Endothelial cell of umbilical vein (primary cell): ENCODE results near the gene RIOK1.

Experiments
- CTCF ChIP-seq, 2 donors: IDR thresholded peaks; 1 replicate in 1 of 2; 2 replicates in 1 of 2; pipeline ENCODE4 v1.5.1; 2011; ENCODE audit warnings: low read length in 2 of 2, mild to moderate bottlenecking in 2 of 2, moderate library complexity in 2 of 2, control low read depth in 1 of 2, inconsistent platforms in 1 of 2, low read depth in 1 of 2; ENCODE audit not compliant: insufficient read depth in 1 of 2; ENCODE audit errors: extremely low read depth in 1 of 2
- EZH2 ChIP-seq: IDR thresholded peaks from 2 replicates; pipeline ENCODE4 v1.6.1; 2012; ENCODE audit warnings: borderline replicate concordance, low read depth, mild to moderate bottlenecking, moderate library complexity, low read length, inconsistent platforms; ENCODE audit not compliant: severe bottlenecking
- GATA2 ChIP-seq: IDR thresholded peaks from 2 replicates; pipeline ENCODE4 v1.7.0; 2011; ENCODE audit warnings: low read depth, mild to moderate bottlenecking, moderate library complexity, mixed read lengths, low read length; ENCODE audit not compliant: insufficient read length, insufficient read depth
- JUN ChIP-seq: IDR thresholded peaks from 2 replicates; pipeline ENCODE4 v1.6.1; 2011; ENCODE audit warnings: borderline replicate concordance, low read depth; ENCODE audit not compliant: insufficient read length, insufficient read depth
- POLR2A ChIP-seq: IDR thresholded peaks from 2 replicates; pipeline ENCODE4 v1.6.1; 2012; ENCODE audit warnings: low read depth, mild to moderate bottlenecking, control low read depth, low read length
- POLR2AphosphoS5 ChIP-seq: IDR thresholded peaks from 2 replicates; pipeline ENCODE4 v1.6.1; 2012; ENCODE audit warnings: low read depth, mild to moderate bottlenecking, control low read depth, low read length, moderate library complexity; ENCODE audit not compliant: insufficient read depth
- TF ChIP-seq, protein P1 (sequence below): IDR thresholded peaks from 2 replicates; pipeline ENCODE4 v1.6.1; 2011; ENCODE audit not compliant: insufficient read depth, insufficient read length

DNA sequence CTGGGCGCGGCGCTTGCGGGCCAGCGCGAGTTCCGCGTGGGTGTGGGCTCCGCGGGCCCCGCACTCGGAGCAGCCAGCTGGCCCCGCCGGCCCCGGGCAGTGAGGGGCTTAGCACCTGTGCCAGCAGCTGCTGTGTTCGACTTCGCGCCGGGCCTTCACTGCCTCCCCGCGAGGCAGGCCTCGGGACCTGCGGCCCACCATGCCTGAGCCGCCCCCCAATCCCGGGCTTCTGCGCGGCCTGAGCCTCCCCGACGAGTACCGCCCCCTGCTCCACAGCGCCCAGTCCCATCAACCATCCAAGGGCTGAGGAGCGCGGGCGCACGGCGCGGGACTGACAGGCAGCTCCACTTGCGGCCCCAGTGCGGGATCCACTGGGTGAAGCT lies 36.2 kb downstream of the RIOK1 start:
- TF ChIP-seq CTCF (IDR thresholded peaks at IDR 0.05; ENCODE audit: extremely low read depth in 1 of 2, insufficient read depth in 1 of 2, low read depth in 1 of 2, low read length in 2 of 2), result no peak
- no peak for TF ChIP-seq POLR2A
- no peak for TF ChIP-seq EZH2
- TF ChIP-seq POLR2AphosphoS5, result no peak
- no peak for TF ChIP-seq JUN
- TF ChIP-seq, protein P1, sequence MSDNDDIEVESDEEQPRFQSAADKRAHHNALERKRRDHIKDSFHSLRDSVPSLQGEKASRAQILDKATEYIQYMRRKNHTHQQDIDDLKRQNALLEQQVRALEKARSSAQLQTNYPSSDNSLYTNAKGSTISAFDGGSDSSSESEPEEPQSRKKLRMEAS, result no peak
- no peak for TF ChIP-seq GATA2
